NCI-H128 (cell line): ENCODE measurements around the gene KIF26A.
"Not testable (repeated sequence)": the region's sequence is repeated elsewhere in the genome, so short reads cannot be mapped to it uniquely, and the experiment has no call there.

Experiments
- DNase-seq: peaks from one replicate; lab custom pipeline; 2025; ENCODE audit not compliant: unreplicated experiment; lab: John Stamatoyannopoulos, UW

The KIF26A gene

DNA sequence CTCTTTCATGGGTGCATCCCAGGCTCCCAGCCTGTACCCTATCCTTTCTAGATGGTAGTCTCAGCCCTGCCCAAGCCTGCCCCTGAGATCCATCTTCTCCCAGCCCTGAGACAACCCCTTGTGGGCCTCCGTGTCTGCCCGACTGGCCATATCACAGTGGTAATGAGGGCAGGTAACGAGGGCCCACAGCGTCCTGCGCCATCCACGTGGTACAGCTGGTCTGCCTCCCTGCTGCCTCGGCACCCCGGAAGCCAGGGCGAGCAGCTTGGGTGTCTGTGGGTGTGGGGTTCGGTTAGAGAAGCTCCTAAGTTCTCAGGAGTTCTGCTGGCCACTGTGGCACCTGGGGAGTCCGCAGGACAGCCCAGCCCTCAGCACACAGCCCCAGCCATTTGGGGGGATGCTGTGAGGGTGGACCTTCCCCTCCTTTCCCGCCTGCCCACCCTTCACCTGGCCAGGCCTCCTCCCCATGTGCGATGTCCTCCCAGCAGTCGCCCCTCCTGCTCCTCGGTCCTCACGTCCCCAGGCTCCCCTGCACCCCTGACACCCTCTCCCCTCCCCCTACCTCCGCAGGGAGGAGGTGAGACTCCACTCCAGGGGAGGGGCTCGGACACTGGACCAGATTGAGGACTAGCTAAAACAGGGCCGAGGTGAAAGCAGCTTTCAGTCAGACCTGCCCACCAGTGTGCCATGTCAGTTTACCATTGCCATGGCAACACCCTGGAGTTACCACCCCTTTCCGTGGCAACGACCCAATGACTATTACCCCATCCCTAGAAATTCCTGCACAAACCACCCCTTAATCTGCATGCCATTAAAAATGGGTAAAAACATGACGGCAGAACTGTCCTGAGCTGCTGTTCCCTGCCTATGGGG lies 69.0 kb downstream of the KIF26A start:
- DNase-seq, result no peak

GRCh38 chr14:104208015-104208295 lies 69.6 kb downstream of the KIF26A start:
- not testable (repeated sequence) for DNase-seq

DNA sequence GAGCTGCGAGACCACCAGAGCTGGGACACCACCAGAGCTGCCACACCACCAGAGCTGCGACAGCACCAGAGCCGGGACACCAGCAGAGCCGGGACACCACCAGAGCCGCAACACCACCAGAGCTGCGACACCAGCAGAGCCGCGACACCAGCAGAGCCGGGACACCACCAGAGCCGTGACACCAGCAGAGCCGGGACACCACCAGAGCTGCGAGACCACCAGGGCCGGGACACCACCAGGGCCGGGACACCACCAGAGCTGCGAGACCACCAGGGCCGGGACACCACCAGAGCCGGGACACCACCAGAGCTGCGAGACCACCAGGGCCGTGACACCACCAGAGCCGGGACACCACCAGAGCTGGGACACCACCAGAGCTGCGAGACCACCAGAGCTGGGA lies 69.9 kb downstream of the KIF26A start:
- DNase-seq, result not testable (repeated sequence)

- DNase-seq, result not testable (repeated sequence)
Observed at GRCh38 chr14:104209071-104209470, 70.7 kb downstream of the KIF26A start.

GRCh38 chr14:104209985-104210816 lies 71.8 kb downstream of the KIF26A start:
- no peak for DNase-seq

DNA sequence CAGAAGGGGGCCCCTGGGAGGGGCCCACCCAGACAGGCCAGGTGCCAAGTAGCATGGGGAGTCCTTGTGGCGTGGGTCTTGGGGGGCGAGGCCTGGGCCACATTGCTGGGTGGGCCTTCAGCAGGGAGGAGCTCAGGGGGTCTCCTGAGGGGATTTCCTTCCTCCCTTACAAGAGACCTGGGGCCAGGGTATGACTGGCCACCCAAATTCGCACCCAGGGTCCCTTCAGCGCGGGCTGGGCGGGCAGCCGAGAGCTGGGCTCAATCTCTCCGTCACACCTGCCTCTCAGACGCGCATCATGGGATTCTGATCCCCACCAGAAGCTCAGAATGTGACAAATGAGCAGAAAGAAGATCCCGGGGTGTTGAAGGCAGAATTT lies 72.4 kb downstream of the KIF26A start:
- DNase-seq, result no peak

DNA sequence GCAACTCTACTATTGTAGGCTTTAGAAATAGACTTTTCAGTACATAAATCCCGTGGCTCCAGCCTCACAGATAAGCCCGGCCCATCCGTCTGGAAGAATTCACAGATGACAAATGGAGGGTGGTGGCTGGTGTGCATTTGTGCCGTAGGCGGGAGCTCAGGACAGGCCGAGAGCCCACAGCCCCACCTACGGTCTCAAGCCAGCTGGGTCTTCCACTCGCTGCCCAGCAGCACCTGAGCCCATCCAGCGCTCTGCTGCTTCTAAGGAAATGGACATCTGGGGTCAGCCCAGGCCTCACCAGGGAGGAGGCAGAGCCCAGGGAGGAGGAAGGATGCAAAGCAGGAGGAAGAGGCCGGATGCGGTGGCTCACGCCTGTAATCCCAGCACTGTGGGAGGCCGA lies 72.8 kb downstream of the KIF26A start:
- DNase-seq, result no peak

DNA sequence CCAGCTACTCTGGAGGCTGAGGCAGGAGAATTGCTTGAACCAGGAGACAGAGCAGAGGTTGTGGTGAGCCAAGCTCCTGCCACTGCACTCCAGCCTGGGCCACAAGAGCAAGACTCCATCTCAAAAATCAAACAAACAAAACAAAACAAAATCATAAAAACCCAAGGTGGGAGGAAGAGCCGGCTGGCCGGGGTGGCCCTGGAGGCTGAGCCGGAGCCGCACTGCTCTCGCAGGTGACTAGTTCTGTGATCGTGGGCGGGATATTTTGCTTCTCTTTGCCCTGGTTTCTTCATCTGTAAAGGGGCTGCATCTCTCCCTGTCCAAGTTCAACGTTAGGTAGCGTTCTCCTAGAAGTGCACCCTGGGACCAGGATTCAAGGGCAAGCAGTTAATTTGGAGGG lies 73.4 kb downstream of the KIF26A start:
- no peak for DNase-seq

DNA sequence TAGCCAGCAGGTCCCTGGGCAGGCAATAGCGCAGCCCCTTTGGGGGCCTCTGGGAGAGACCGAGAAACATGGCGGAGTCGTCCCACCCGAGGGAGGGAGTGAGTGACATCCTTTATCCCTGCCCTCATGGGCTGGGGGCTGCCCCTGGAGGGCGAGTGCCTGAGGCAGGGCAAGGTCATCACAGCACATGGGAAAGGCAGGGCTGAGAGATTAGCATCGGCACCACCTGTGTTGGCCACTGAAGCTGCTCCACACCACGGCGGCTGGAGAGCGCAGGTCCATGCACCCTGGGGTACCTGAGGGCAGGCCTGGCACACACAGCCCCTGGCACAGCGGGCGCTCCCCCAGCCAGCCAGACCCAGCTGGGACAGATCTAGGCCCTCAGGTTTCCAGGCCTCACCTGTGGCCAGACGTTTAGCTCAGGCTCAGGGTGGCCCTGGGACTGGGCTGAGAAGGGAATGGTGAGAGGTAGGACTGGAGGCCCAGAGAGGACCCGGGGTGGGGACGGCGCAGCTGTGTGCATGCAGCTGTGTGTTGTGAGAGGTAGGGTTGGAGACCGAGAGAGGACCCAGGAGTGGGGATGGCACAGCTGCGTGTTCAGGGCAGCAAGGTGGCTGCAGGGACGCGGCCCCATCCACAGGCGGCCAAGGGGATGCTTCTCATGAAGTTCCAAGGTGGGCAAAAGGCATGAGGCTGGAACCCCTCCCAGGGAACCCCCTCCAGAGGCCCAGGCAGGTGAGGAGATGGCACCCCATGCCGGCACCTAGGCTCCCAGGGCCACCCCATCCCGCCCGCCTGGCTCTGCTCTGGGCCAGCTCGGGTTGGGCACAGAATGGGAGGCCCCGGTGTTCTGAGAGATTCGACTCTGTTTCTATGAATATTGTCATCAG lies 74.1 kb downstream of the KIF26A start:
- no peak for DNase-seq

- DNase-seq, result no peak
Observed at GRCh38 chr14:104213301-104214034, 75.1 kb downstream of the KIF26A start.

DNA sequence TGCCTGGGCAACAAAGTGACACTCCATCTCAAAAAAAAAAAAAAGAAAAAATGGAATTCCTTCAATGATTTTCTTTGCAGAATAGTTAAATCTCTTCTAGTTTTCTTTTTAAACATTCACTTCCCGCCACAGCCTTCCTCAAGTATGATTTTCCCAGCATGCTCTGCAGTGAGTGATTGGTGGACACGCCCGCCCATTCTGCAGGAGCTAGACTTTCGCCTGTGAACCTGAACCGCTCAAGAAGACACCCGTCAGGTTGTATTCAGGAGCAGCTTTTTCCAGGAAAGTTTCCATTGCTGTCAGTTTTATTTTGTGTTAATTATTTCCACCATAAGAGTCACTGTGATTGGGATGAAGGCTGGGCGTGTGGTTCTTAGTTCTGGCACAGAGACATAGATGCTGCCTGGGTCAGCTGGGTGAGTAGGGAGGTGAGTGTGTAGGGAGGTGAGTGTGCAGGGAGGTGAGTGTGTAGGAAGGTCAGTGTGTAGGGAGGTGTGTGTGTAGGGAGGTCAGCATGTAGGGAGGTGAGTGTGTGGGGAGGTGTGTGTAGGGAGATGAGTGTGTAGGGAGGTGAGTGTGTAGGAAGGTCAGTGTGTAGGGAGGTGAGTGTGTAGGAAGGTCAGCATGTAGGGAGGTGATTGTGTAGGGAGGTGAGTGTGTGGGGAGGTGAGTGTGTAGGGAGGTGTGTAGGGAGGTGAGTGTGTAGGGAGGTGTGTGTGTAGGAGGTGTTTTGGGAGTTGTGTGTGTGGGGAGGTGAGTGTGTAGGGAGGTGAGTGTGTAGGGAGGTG lies 76.2 kb downstream of the KIF26A start:
- DNase-seq, result no peak

DNA sequence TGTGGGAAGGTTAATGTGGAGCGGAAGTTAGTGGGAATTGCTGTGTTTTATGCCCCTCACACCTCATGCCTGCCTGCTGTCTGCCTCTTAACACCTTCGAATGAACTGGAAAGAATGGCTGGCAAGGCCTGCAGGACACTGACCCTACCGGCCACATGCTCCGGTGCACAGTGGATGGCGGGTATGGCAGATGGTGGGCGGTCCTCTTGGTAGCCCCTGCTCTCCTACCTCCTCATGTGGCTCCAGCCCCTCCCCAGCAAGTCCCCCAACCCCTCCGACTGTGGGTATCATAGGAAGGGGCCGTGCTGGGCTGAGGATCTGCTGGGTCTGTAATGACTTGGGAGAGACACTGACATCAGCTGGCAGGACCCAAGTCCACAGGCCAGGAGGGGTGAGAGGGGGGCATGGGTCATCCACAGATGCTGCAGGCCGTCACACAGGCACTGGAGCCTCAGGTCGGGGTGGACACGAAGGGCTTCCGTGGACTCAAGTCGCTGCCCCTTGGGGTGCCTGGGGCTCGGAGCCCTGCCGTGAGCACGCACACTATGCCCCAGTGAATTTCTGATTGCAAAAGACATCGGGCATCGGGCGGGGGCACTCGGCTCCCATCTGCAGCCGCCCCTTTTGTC lies 77.4 kb downstream of the KIF26A start:
- no peak for DNase-seq

GRCh38 chr14:104216457-104216856 lies 78.1 kb downstream of the KIF26A start:
- no peak for DNase-seq

- no peak for DNase-seq
Observed at GRCh38 chr14:104217486-104218360, 79.3 kb downstream of the KIF26A start.

DNA sequence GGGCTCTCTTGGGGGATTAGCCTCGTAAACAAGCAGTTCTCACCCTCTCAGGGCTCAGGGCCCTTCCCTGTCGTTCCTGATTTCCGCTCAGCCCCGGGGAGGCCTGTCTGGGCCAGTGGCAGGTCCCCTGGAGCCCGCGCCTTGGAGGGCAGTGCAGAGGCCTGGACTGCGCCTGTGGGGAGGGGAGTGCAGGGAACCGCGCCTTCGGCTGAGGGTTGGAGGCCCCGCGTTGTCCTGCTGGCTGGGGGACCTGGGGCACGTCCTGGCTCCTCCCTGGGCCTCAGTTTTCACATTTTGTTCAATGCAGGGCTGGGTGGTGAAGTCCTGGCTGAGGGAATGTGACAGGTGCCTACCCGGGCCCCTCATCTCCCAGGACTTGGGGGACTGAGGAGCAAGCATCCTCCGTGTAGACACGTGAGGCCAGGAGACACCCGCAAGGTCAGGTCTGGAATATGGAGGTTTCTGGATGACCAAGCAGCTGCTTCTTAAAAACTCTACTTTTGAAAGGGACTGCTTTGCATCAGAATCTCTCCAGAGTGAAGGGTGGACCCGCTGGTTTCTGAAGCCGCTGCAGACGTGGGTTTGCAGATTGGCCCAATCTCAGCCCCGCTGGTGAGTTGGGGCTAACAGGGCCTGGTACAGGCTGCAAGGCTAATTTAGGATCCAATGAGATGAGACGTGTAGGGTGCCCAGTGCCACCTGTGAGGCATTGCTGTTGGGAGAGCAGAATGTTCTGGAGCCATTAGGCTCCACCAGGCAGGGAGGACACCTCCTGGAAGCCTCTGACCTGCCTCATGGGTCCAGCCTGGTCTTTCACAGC lies 80.2 kb downstream of the KIF26A start:
- DNase-seq, result no peak

GRCh38 chr14:104219731-104220214 lies 81.4 kb downstream of the KIF26A start:
- DNase-seq, result no peak
